Osteoblast (primary cell): Measurements from ENCODE around the gene TTC7B. TPM values are rescaled to one million over a fixed set of nuclear protein-coding genes. Genes with fewer than 3 reads are reported as not detected.
A peak's percentile ranks its signal among the peaks of the same experiment; 100 is the strongest.

ENCODE experiments used
- DNase-seq: peaks from one replicate; pipeline ENCODE4 v3.0.0; 2011; ENCODE audit warnings: low spot score, mixed read lengths; ENCODE audit not compliant: insufficient read length; ENCODE audit errors: missing footprints
- H2AFZ ChIP-seq: 2 replicates; pipeline ENCODE4 v1.6.0; 2011; ENCODE audit warnings: mild to moderate bottlenecking, low read length
- H3K27ac ChIP-seq: 2 replicates; pipeline ENCODE4 v1.5.1; 2011; ENCODE audit warnings: mild to moderate bottlenecking, low read depth, low read length, moderate library complexity
- H3K27me3 ChIP-seq: 2 replicates; pipeline ENCODE4 v1.6.0; 2012; ENCODE audit warnings: mild to moderate bottlenecking, control low read depth, inconsistent platforms, low read length, moderate library complexity; ENCODE audit not compliant: insufficient read depth
- H3K36me3 ChIP-seq: 2 replicates; pipeline ENCODE4 v1.5.1; 2011; ENCODE audit warnings: mild to moderate bottlenecking, low read length, control low read depth, moderate library complexity; ENCODE audit not compliant: insufficient read depth
- H3K4me1 ChIP-seq: 2 replicates; pipeline ENCODE4 v1.5.1; 2011; ENCODE audit warnings: mild to moderate bottlenecking, low read length, control low read depth, moderate library complexity; ENCODE audit not compliant: insufficient read depth
- H3K4me2 ChIP-seq: 2 replicates; pipeline ENCODE4 v1.6.0; 2011; ENCODE audit warnings: mild to moderate bottlenecking, low read length; ENCODE audit not compliant: insufficient read depth
- H3K4me3 ChIP-seq: fragments of 200-600 bp; sonication (generic); 3 replicates; pipeline ENCODE4 v1.5.1; 2012; ENCODE audit warnings: mild to moderate bottlenecking, low read length, inconsistent platforms; ENCODE audit not compliant: insufficient read depth
- H3K79me2 ChIP-seq: 2 replicates; pipeline ENCODE4 v1.6.0; 2012; ENCODE audit warnings: mild to moderate bottlenecking, low read length, control low read depth, inconsistent platforms; ENCODE audit not compliant: insufficient read depth
- H3K9me3 ChIP-seq: 2 replicates; pipeline ENCODE4 v1.5.1; 2011; ENCODE audit warnings: low read depth, low read length, control low read depth
- H4K20me1 ChIP-seq: 2 replicates; pipeline ENCODE4 v1.6.0; 2012; ENCODE audit warnings: mild to moderate bottlenecking, low read length, control low read depth; ENCODE audit not compliant: insufficient read depth
- total RNA-seq: library from RNA; depleted of rRNA; stranded (reverse); fragments of >200 nt; gene quantifications from 2 replicates; pipeline ENCODE4 v1.2.3, GENCODE V29; 2012
- TF ChIP-seq, protein P1 (sequence below): IDR thresholded peaks from 2 replicates; pipeline ENCODE4 v1.5.1; 2011; ENCODE audit warnings: mild to moderate bottlenecking, low read depth, low read length, moderate library complexity; ENCODE audit errors: extremely low read depth

Gene TTC7B
- total RNA-seq, 1 donor, result 14.5 TPM

DNA sequence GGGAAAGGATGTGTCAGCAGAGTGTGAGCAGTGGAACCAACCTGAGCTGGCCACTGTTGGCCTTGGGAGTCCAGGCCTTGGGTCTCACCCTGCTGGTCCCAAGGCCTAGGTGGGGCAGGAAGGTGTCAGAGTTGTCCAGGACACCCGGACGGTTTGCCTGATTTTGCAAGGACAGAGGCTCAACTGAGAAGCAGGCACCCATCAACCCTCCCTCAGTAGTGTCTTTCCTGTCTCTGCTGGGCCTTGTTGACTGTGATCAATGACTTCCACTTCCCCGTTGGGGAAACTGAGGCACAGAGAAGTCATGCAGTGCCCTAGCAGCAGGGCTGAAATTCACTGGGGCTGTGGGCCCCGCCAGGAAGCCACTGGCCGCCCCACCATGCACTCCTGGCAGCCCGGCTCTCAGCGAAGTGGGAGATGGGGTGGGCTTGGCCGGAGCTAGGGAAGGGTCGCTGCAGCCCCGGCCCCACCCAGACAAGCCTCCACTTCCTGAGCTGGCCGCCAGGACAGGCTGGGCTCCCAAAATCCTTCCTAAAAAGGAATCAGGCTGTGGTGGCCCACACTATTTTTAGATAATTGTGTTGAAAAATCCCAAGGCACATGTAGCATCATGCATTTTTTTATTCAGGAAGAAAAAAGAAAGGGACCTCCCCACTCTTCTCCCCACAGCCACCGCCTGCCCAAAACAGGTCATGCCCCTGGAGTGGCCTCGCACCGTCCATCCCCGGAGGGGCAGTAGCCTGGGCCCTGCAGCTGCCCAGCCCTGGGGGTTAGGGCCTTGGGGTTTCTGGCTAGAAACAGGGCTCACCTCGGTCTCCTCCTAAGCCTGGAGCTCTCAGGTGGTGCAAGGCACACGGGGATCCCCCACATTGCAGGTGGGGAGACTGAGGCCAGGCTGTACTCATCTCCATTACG is 292.0 kb downstream of the TTC7B start:
- Histone ChIP-seq H3K4me1 (peaks cover 18% of the 10 kb centered on the region), H3K27ac (no peak overlapping the region), H3K4me3 (no peak overlapping the region), H4K20me1 (no peaks in the 10 kb centered on the region), H3K36me3 (no peaks in the 10 kb centered on the region), H3K4me2 (no peak overlapping the region), H2AFZ (peak overlapping the region; percentile 29), H3K9me3 (no peaks in the 10 kb centered on the region), H3K79me2 (no peaks in the 10 kb centered on the region), H3K27me3 (no peaks in the 10 kb centered on the region)
- peak; percentile 72 for DNase-seq
- TF ChIP-seq, protein P1, sequence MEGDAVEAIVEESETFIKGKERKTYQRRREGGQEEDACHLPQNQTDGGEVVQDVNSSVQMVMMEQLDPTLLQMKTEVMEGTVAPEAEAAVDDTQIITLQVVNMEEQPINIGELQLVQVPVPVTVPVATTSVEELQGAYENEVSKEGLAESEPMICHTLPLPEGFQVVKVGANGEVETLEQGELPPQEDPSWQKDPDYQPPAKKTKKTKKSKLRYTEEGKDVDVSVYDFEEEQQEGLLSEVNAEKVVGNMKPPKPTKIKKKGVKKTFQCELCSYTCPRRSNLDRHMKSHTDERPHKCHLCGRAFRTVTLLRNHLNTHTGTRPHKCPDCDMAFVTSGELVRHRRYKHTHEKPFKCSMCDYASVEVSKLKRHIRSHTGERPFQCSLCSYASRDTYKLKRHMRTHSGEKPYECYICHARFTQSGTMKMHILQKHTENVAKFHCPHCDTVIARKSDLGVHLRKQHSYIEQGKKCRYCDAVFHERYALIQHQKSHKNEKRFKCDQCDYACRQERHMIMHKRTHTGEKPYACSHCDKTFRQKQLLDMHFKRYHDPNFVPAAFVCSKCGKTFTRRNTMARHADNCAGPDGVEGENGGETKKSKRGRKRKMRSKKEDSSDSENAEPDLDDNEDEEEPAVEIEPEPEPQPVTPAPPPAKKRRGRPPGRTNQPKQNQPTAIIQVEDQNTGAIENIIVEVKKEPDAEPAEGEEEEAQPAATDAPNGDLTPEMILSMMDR, result no peak

DNA sequence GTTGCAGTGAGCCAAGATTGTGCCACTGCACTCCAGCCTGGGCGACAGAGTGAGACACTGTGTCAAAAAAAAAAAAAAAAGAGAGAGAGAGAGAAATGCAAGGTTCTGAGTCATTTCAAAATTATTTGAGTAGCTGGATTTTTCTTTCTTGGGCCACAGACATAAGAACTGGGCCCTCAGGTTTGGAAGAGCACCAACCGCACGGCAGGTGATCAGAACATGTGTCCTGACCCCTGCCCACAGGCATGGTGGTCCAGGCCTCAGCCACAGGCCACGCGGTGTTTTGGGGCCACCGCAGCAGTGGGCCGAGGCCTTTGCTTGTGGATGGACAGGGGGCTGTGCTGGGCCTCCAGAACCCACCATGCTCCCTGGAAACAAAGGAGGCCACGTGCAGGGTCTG is 292.7 kb downstream of the TTC7B start:
- no peaks in the 10 kb centered on the region for H3K36me3 ChIP-seq
- H4K20me1 ChIP-seq, result no peaks in the 10 kb centered on the region
- no peaks in the 10 kb centered on the region for H3K27me3 ChIP-seq
- no peaks in the 10 kb centered on the region for H3K9me3 ChIP-seq
- H2AFZ ChIP-seq, result peak overlapping the region; percentile 29
- DNase-seq, result peak; percentile 85
- TF ChIP-seq, protein P1, result no peak
- H3K4me3 ChIP-seq, result no peak overlapping the region
- H3K4me2 ChIP-seq, result peak overlapping the region; percentile 62
- H3K27ac ChIP-seq, result no peak overlapping the region
- peaks cover 18% of the 10 kb centered on the region for H3K4me1 ChIP-seq
- H3K79me2 ChIP-seq, result no peaks in the 10 kb centered on the region

DNA sequence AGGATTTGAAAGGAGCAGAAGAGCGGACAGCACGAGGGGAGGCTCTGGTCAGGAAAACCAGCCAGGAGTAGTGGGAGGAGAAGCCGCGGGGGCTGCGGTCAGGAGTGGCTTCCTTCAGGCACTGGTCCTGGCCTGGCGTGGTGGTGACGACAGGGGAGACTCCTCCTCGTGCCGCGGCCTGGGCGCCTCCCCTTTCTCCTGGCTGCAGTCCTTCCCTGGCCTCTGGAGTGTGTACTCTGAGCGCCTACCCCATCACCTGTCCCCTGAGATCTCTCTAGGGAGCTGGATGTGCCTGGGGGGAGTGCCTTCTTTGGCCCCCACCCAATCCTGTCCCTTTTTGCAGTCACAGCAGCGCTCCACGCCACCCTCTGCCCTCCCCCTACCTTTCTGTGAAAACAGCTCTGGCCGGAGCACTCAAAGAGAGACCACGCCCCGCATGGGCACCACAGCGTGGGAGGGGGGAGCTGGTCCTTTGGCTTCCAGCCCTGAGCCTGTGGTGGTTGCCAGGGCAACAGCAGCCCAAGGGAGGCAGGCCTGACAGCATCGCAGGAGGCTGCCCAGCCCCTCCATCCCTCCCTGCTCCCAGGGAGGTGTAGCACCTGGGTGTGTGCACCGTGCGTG is 293.5 kb downstream of the TTC7B start:
- Histone ChIP-seq H3K27me3 (no peaks in the 10 kb centered on the region), H3K4me2 (peak overlapping the region; percentile 62), H3K27ac (no peak overlapping the region), H3K4me1 (peaks cover 18% of the 10 kb centered on the region), H3K4me3 (peak overlapping the region; percentile 42), H4K20me1 (no peaks in the 10 kb centered on the region), H2AFZ (peak overlapping the region; percentile 57), H3K9me3 (no peaks in the 10 kb centered on the region), H3K79me2 (no peaks in the 10 kb centered on the region), H3K36me3 (no peaks in the 10 kb centered on the region)
- TF ChIP-seq, protein P1, result no peak
- DNase-seq, result peak; percentile 82

- TF ChIP-seq, protein P1, result no peak
- Histone ChIP-seq H3K4me3 (no peak overlapping the region), H3K9me3 (no peaks in the 10 kb centered on the region), H3K27me3 (no peaks in the 10 kb centered on the region), H4K20me1 (no peaks in the 10 kb centered on the region), H3K27ac (no peak overlapping the region), H3K79me2 (no peaks in the 10 kb centered on the region), H3K4me2 (no peak overlapping the region), H2AFZ (peak overlapping the region; percentile 57), H3K36me3 (no peaks in the 10 kb centered on the region), H3K4me1 (peaks cover 18% of the 10 kb centered on the region)
- peak; percentile 46 for DNase-seq
Measured at GRCh38 chr14:90521930-90522483, 294.2 kb downstream of the TTC7B start.
